ENCODE data around the gene GPR160. TPM values are rescaled to one million over a fixed set of nuclear protein-coding genes. Genes with fewer than 3 reads are reported as not detected.

GPR160 gene
- polyA plus RNA-seq, 1 donor from 2014 or later, result 4.0 TPM

- Histone ChIP-seq H3K4me3 (ENCODE audit: low read length) (no peak overlapping the region), H3K9me3 (ENCODE audit: low read length) (no peaks in the 10 kb centered on the region), H3K27ac (ENCODE audit: low read length) (no peak overlapping the region), H4K20me1 (ENCODE audit: insufficient read depth) (no peaks in the 10 kb centered on the region), H3K27me3 (ENCODE audit: insufficient read depth, low read depth, low read length) (no peaks in the 10 kb centered on the region), H2AFZ (ENCODE audit: low read depth, low read length) (no peak overlapping the region), H3F3A (ENCODE audit: insufficient read depth, low read length, poor library complexity, severe bottlenecking) (no peaks in the 10 kb centered on the region), H3K4me2 (ENCODE audit: low read length) (no peak overlapping the region), H3K36me3 (ENCODE audit: insufficient read depth, low read length) (no peaks in the 10 kb centered on the region), H3K79me2 (replicated peaks; ENCODE audit: insufficient read depth, low read length) (no peaks in the 10 kb centered on the region), H3K9me2 (ENCODE audit: insufficient read depth, low read length) (no peaks in the 10 kb centered on the region), H3K9ac (ENCODE audit: low read length) (no peak overlapping the region)
- TF ChIP-seq POLR2AphosphoS5 (IDR thresholded peaks at IDR 0.05) (no peak), MXI1 (conservative IDR thresholded peaks at IDR 0.05; ENCODE audit: poor library complexity, severe bottlenecking) (no peak), EP300 (conservative IDR thresholded peaks at IDR 0.05; ENCODE audit: poor library complexity, severe bottlenecking) (no peak), EZH2 (IDR thresholded peaks at IDR 0.05; ENCODE audit: borderline replicate concordance, insufficient read depth, low read length, poor library complexity, severe bottlenecking) (no peak), RAD21 (conservative IDR thresholded peaks at IDR 0.05) (no peak), SMC3 (conservative IDR thresholded peaks at IDR 0.05; ENCODE audit: poor library complexity) (no peak), TAF1 (IDR thresholded peaks at IDR 0.05; ENCODE audit: low read depth) (no peak)
- TF ChIP-seq, protein P1, sequence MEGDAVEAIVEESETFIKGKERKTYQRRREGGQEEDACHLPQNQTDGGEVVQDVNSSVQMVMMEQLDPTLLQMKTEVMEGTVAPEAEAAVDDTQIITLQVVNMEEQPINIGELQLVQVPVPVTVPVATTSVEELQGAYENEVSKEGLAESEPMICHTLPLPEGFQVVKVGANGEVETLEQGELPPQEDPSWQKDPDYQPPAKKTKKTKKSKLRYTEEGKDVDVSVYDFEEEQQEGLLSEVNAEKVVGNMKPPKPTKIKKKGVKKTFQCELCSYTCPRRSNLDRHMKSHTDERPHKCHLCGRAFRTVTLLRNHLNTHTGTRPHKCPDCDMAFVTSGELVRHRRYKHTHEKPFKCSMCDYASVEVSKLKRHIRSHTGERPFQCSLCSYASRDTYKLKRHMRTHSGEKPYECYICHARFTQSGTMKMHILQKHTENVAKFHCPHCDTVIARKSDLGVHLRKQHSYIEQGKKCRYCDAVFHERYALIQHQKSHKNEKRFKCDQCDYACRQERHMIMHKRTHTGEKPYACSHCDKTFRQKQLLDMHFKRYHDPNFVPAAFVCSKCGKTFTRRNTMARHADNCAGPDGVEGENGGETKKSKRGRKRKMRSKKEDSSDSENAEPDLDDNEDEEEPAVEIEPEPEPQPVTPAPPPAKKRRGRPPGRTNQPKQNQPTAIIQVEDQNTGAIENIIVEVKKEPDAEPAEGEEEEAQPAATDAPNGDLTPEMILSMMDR (IDR thresholded peaks at IDR 0.05; ENCODE audit: poor library complexity, severe bottlenecking), result no peak
- TF ChIP-seq, protein P2, sequence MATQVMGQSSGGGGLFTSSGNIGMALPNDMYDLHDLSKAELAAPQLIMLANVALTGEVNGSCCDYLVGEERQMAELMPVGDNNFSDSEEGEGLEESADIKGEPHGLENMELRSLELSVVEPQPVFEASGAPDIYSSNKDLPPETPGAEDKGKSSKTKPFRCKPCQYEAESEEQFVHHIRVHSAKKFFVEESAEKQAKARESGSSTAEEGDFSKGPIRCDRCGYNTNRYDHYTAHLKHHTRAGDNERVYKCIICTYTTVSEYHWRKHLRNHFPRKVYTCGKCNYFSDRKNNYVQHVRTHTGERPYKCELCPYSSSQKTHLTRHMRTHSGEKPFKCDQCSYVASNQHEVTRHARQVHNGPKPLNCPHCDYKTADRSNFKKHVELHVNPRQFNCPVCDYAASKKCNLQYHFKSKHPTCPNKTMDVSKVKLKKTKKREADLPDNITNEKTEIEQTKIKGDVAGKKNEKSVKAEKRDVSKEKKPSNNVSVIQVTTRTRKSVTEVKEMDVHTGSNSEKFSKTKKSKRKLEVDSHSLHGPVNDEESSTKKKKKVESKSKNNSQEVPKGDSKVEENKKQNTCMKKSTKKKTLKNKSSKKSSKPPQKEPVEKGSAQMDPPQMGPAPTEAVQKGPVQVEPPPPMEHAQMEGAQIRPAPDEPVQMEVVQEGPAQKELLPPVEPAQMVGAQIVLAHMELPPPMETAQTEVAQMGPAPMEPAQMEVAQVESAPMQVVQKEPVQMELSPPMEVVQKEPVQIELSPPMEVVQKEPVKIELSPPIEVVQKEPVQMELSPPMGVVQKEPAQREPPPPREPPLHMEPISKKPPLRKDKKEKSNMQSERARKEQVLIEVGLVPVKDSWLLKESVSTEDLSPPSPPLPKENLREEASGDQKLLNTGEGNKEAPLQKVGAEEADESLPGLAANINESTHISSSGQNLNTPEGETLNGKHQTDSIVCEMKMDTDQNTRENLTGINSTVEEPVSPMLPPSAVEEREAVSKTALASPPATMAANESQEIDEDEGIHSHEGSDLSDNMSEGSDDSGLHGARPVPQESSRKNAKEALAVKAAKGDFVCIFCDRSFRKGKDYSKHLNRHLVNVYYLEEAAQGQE (IDR thresholded peaks at IDR 0.05; ENCODE audit: borderline replicate concordance), result no peak
These were observed 71.9 kb downstream of the GPR160 start for GRCh38 chr3:170109579-170110293.

- TF ChIP-seq, protein P2 (IDR thresholded peaks at IDR 0.05; ENCODE audit: borderline replicate concordance), result no peak
- TF ChIP-seq POLR2AphosphoS5 (IDR thresholded peaks at IDR 0.05) (no peak), EZH2 (IDR thresholded peaks at IDR 0.05; ENCODE audit: borderline replicate concordance, insufficient read depth, low read length, poor library complexity, severe bottlenecking) (no peak), SMC3 (conservative IDR thresholded peaks at IDR 0.05; ENCODE audit: poor library complexity) (no peak), EP300 (conservative IDR thresholded peaks at IDR 0.05; ENCODE audit: poor library complexity, severe bottlenecking) (no peak), TAF1 (IDR thresholded peaks at IDR 0.05; ENCODE audit: low read depth) (no peak), MXI1 (conservative IDR thresholded peaks at IDR 0.05; ENCODE audit: poor library complexity, severe bottlenecking) (no peak), RAD21 (conservative IDR thresholded peaks at IDR 0.05) (no peak)
- TF ChIP-seq, protein P1 (IDR thresholded peaks at IDR 0.05; ENCODE audit: poor library complexity, severe bottlenecking), result no peak
- Histone ChIP-seq H3K9me2 (ENCODE audit: insufficient read depth, low read length) (no peaks in the 10 kb centered on the region), H3K9ac (ENCODE audit: low read length) (no peak overlapping the region), H2AFZ (ENCODE audit: low read depth, low read length) (no peak overlapping the region), H4K20me1 (ENCODE audit: insufficient read depth) (no peaks in the 10 kb centered on the region), H3F3A (ENCODE audit: insufficient read depth, low read length, poor library complexity, severe bottlenecking) (no peaks in the 10 kb centered on the region), H3K36me3 (ENCODE audit: insufficient read depth, low read length) (no peaks in the 10 kb centered on the region), H3K9me3 (ENCODE audit: low read length) (no peaks in the 10 kb centered on the region), H3K4me2 (ENCODE audit: low read length) (no peak overlapping the region), H3K4me3 (ENCODE audit: low read length) (no peak overlapping the region), H3K27me3 (ENCODE audit: insufficient read depth, low read depth, low read length) (no peaks in the 10 kb centered on the region), H3K27ac (ENCODE audit: low read length) (no peak overlapping the region), H3K79me2 (replicated peaks; ENCODE audit: insufficient read depth, low read length) (no peaks in the 10 kb centered on the region)
These were observed 73.5 kb downstream of the GPR160 start for GRCh38 chr3:170111147-170111771.
